ENCODE measurements around the gene SERTAD4.

The SERTAD4 gene

GRCh38 chr1:210289248-210289647, 56.7 kb downstream of the SERTAD4 start:
- Histone ChIP-seq H3K4me3 (ENCODE audit: low read length, poor library complexity, severe bottlenecking) (no peak overlapping the region), H2AFZ (ENCODE audit: low read length) (no peak overlapping the region), H3K9me2 (replicated peaks; ENCODE audit: low read depth, low read length) (no peaks in the 10 kb centered on the region), H3K36me3 (ENCODE audit: insufficient read depth, low read length) (no peaks in the 10 kb centered on the region), H3F3A (ENCODE audit: low read depth) (no peaks in the 10 kb centered on the region), H3K9me3 (ENCODE audit: insufficient read depth, low read depth, low read length) (no peaks in the 10 kb centered on the region), H4K20me1 (ENCODE audit: insufficient read depth, low read length, poor library complexity, severe bottlenecking) (no peaks in the 10 kb centered on the region), H3K9ac (ENCODE audit: low read depth, low read length, poor library complexity, severe bottlenecking) (no peak overlapping the region), H3K79me2 (ENCODE audit: insufficient read depth, low read length) (no peaks in the 10 kb centered on the region), H3K4me1 (ENCODE audit: insufficient read depth, low read length, poor library complexity, severe bottlenecking) (no peaks in the 10 kb centered on the region), H3K4me2 (ENCODE audit: low read depth, low read length, poor library complexity, severe bottlenecking) (no peak overlapping the region), H3K27me3 (ENCODE audit: insufficient read depth, low read length, poor library complexity, severe bottlenecking) (no peaks in the 10 kb centered on the region)
- TF ChIP-seq CTCF (conservative IDR thresholded peaks at IDR 0.05; ENCODE audit: low read length) (no peak), EZH2phosphoT487 (IDR thresholded peaks at IDR 0.05; ENCODE audit: borderline replicate concordance) (no peak)

GRCh38 chr1:210291081-210291764, 58.6 kb downstream of the SERTAD4 start:
- Histone ChIP-seq H3K4me2 (ENCODE audit: low read depth, low read length, poor library complexity, severe bottlenecking) (no peak overlapping the region), H3K4me1 (ENCODE audit: insufficient read depth, low read length, poor library complexity, severe bottlenecking) (no peaks in the 10 kb centered on the region)
- TF ChIP-seq CTCF (conservative IDR thresholded peaks at IDR 0.05; ENCODE audit: low read length): no peak
- no peak for TF ChIP-seq EZH2phosphoT487 (IDR thresholded peaks at IDR 0.05; ENCODE audit: borderline replicate concordance)

GRCh38 chr1:210291786-210292230, 59.2 kb downstream of the SERTAD4 start:
- H3F3A ChIP-seq (ENCODE audit: low read depth): no peaks in the 10 kb centered on the region
- no peak overlapping the region for H3K4me2 ChIP-seq (ENCODE audit: low read depth, low read length, poor library complexity, severe bottlenecking)
- H4K20me1 ChIP-seq (ENCODE audit: insufficient read depth, low read length, poor library complexity, severe bottlenecking): no peaks in the 10 kb centered on the region
- TF ChIP-seq CTCF (conservative IDR thresholded peaks at IDR 0.05; ENCODE audit: low read length): no peak
- TF ChIP-seq EZH2phosphoT487 (IDR thresholded peaks at IDR 0.05; ENCODE audit: borderline replicate concordance): no peak
- H3K36me3 ChIP-seq (ENCODE audit: insufficient read depth, low read length): no peaks in the 10 kb centered on the region
- H3K9ac ChIP-seq (ENCODE audit: low read depth, low read length, poor library complexity, severe bottlenecking): no peak overlapping the region
- H3K9me3 ChIP-seq (ENCODE audit: insufficient read depth, low read depth, low read length): no peaks in the 10 kb centered on the region
- H3K4me1 ChIP-seq (ENCODE audit: insufficient read depth, low read length, poor library complexity, severe bottlenecking): no peaks in the 10 kb centered on the region
- no peak overlapping the region for H3K4me3 ChIP-seq (ENCODE audit: low read length, poor library complexity, severe bottlenecking)
- H3K79me2 ChIP-seq (ENCODE audit: insufficient read depth, low read length): no peaks in the 10 kb centered on the region
- no peaks in the 10 kb centered on the region for H3K27me3 ChIP-seq (ENCODE audit: insufficient read depth, low read length, poor library complexity, severe bottlenecking)
- no peaks in the 10 kb centered on the region for H3K9me2 ChIP-seq (replicated peaks; ENCODE audit: low read depth, low read length)
- H2AFZ ChIP-seq (ENCODE audit: low read length): no peak overlapping the region

More at GRCh38 chr1:210291081-210291764, 58.6 kb downstream of the SERTAD4 start:
- no peaks in the 10 kb centered on the region for H3K79me2 ChIP-seq (ENCODE audit: insufficient read depth, low read length)
- no peak overlapping the region for H3K4me3 ChIP-seq (ENCODE audit: low read length, poor library complexity, severe bottlenecking)
- H4K20me1 ChIP-seq (ENCODE audit: insufficient read depth, low read length, poor library complexity, severe bottlenecking): no peaks in the 10 kb centered on the region
- H3K36me3 ChIP-seq (ENCODE audit: insufficient read depth, low read length): no peaks in the 10 kb centered on the region
- no peak overlapping the region for H2AFZ ChIP-seq (ENCODE audit: low read length)
- H3K27me3 ChIP-seq (ENCODE audit: insufficient read depth, low read length, poor library complexity, severe bottlenecking): no peaks in the 10 kb centered on the region
- H3F3A ChIP-seq (ENCODE audit: low read depth): no peaks in the 10 kb centered on the region
- H3K9me2 ChIP-seq (replicated peaks; ENCODE audit: low read depth, low read length): no peaks in the 10 kb centered on the region
- no peak overlapping the region for H3K9ac ChIP-seq (ENCODE audit: low read depth, low read length, poor library complexity, severe bottlenecking)
- no peaks in the 10 kb centered on the region for H3K9me3 ChIP-seq (ENCODE audit: insufficient read depth, low read depth, low read length)

Measured in Loucy (cell line).